Endothelial cell of umbilical vein (primary cell): ENCODE measurements around the gene PRELID3B. TPM values are rescaled to one million over a fixed set of nuclear protein-coding genes. Genes with fewer than 3 reads are reported as not detected.

Experiments used
- BruUV-seq: library from RNA; stranded (reverse); fragments of 400-500 nt; replicated peaks from 2 replicates; lab custom pipeline; 2021; lab: Mats Ljungman, UMichigan
- CTCF ChIA-PET: fragments of 300-600, 350-600 bp; sonication (Branson Sonifier 250); formaldehyde crosslinking; loops from one replicate; lab custom pipeline; 2021; ENCODE audit warnings: antibody characterized with exemption, inconsistent platforms; lab: Charles Lee
- POLR2A ChIA-PET: fragments of 300-600, 350-600 bp; sonication (Branson Sonifier 250); formaldehyde crosslinking; loops from one replicate; lab custom pipeline; 2021; ENCODE audit warnings: antibody characterized with exemption, inconsistent platforms; lab: Charles Lee
- DNase-seq: peaks from one replicate; pipeline ENCODE4 v3.0.0-alpha.2; 2011; ENCODE audit warnings: low read depth, low spot score
- FAIRE-seq: peaks from 2 replicates; lab custom pipeline; 2011; peaks lifted over from hg19 to GRCh38; lab: Jason Lieb, UNC
- H2AFZ ChIP-seq: 2 replicates; pipeline ENCODE4 v1.6.0; 2012; ENCODE audit warnings: low read depth, low read length, control low read depth, inconsistent platforms
- H3K27ac ChIP-seq: 2 replicates; pipeline ENCODE4 v1.5.1; 2011; ENCODE audit warnings: low read depth, mild to moderate bottlenecking, control low read depth, low read length, moderate library complexity; ENCODE audit not compliant: insufficient read depth
- H3K27me3 ChIP-seq, 2 experiments: 2 replicates each; pipeline versions ENCODE4 v1.6.0 to v1.6.1; 2011; ENCODE audit warnings: low read length in 2 of 2, mixed read lengths in 1 of 2; ENCODE audit not compliant: control insufficient read depth in 2 of 2, insufficient read depth in 2 of 2
- H3K36me3 ChIP-seq, 2 experiments: 2 replicates in 1 of 2; 3 replicates in 1 of 2; pipeline ENCODE4 v1.5.1; 2011; ENCODE audit warnings: low read length in 2 of 2, mild to moderate bottlenecking in 1 of 2, moderate library complexity in 1 of 2; ENCODE audit not compliant: control insufficient read depth in 2 of 2, insufficient read depth in 2 of 2; ENCODE audit errors: extremely low read depth in 1 of 2
- H3K4me1 ChIP-seq: 3 replicates; pipeline ENCODE4 v1.5.1; 2011; ENCODE audit warnings: mild to moderate bottlenecking, low read length; ENCODE audit not compliant: control insufficient read depth, insufficient read depth; ENCODE audit errors: extremely low read depth
- H3K4me2 ChIP-seq: 2 replicates; pipeline ENCODE4 v1.6.1; 2011; ENCODE audit warnings: low read length, control low read depth, mixed read lengths; ENCODE audit not compliant: insufficient read depth
- H3K4me3 ChIP-seq, 3 experiments: fragments of 200-600 bp in 1 of 3; sonication (generic), shearing (Covaris generic) in 1 of 3; replicated peaks in 1 of 3; 2 replicates each; pipeline ENCODE4 v1.5.1; 2011 to 2016; ENCODE audit warnings: control low read depth in 3 of 3, low read length in 3 of 3, mild to moderate bottlenecking in 2 of 3, inconsistent platforms in 1 of 3, low read depth in 1 of 3, moderate library complexity in 1 of 3; ENCODE audit not compliant: insufficient read depth in 1 of 3
- H3K79me2 ChIP-seq: 2 replicates; pipeline ENCODE4 v1.6.0; 2012; ENCODE audit warnings: low read length, inconsistent platforms; ENCODE audit not compliant: control insufficient read depth, insufficient read depth
- H3K9ac ChIP-seq: replicated peaks from 2 replicates; pipeline ENCODE3; 2011; ENCODE audit warnings: low read length, control low read depth; ENCODE audit not compliant: insufficient read depth; ENCODE audit errors: extremely low read depth
- H3K9me1 ChIP-seq: replicated peaks from 3 replicates; pipeline ENCODE4 v1.6.0; 2011; ENCODE audit warnings: mild to moderate bottlenecking, low read length; ENCODE audit not compliant: control insufficient read depth, insufficient read depth; ENCODE audit errors: extremely low read depth
- H3K9me3 ChIP-seq: replicated peaks from 2 replicates; pipeline ENCODE4 v1.5.1; 2012; ENCODE audit warnings: low read length, inconsistent platforms; ENCODE audit not compliant: control insufficient read depth, insufficient read depth
- H4K20me1 ChIP-seq: replicated peaks from 2 replicates; pipeline ENCODE3; 2011; ENCODE audit warnings: mild to moderate bottlenecking, low read length; ENCODE audit not compliant: control insufficient read depth, insufficient read depth; ENCODE audit errors: extremely low read depth
- CTCF ChIP-seq, 2 donors: IDR thresholded peaks; 1 replicate in 1 of 2; 2 replicates in 1 of 2; pipeline ENCODE4 v1.5.1; 2011; ENCODE audit warnings: low read length in 2 of 2, mild to moderate bottlenecking in 2 of 2, moderate library complexity in 2 of 2, control low read depth in 1 of 2, inconsistent platforms in 1 of 2, low read depth in 1 of 2; ENCODE audit not compliant: insufficient read depth in 1 of 2; ENCODE audit errors: extremely low read depth in 1 of 2
- EZH2 ChIP-seq: IDR thresholded peaks from 2 replicates; pipeline ENCODE4 v1.6.1; 2012; ENCODE audit warnings: borderline replicate concordance, low read depth, mild to moderate bottlenecking, moderate library complexity, low read length, inconsistent platforms; ENCODE audit not compliant: severe bottlenecking
- FOS ChIP-seq: IDR thresholded peaks from 2 replicates; pipeline ENCODE4 v1.6.1; 2011; ENCODE audit warnings: mild to moderate bottlenecking, low read length, moderate library complexity, borderline replicate concordance; ENCODE audit not compliant: insufficient read depth
- GATA2 ChIP-seq: IDR thresholded peaks from 2 replicates; pipeline ENCODE4 v1.7.0; 2011; ENCODE audit warnings: low read depth, mild to moderate bottlenecking, moderate library complexity, mixed read lengths, low read length; ENCODE audit not compliant: insufficient read length, insufficient read depth
- JUN ChIP-seq: IDR thresholded peaks from 2 replicates; pipeline ENCODE4 v1.6.1; 2011; ENCODE audit warnings: borderline replicate concordance, low read depth; ENCODE audit not compliant: insufficient read length, insufficient read depth
- MAX ChIP-seq: IDR thresholded peaks from 2 replicates; pipeline ENCODE4 v1.6.1; 2011; ENCODE audit not compliant: insufficient read depth, insufficient read length
- MYC ChIP-seq: IDR thresholded peaks from one replicate; pipeline ENCODE4 v1.6.1; 2011; ENCODE audit warnings: mild to moderate bottlenecking, low read depth, low read length
- POLR2A ChIP-seq: IDR thresholded peaks from 2 replicates; pipeline ENCODE4 v1.6.1; 2012; ENCODE audit warnings: low read depth, mild to moderate bottlenecking, control low read depth, low read length
- POLR2AphosphoS5 ChIP-seq: IDR thresholded peaks from 2 replicates; pipeline ENCODE4 v1.6.1; 2012; ENCODE audit warnings: low read depth, mild to moderate bottlenecking, control low read depth, low read length, moderate library complexity; ENCODE audit not compliant: insufficient read depth
- dilution Hi-C: fragments of 300-500 bp; cut with MboI; formaldehyde crosslinking; loops from one replicate; pipeline ENCODE4 v1.15.0; 2019; ENCODE audit warnings: low sequenced_read_pairs; ENCODE audit not compliant: extremely low pct_ligation_motif_present
- intact Hi-C: fragments of 100-400 bp; cut with micrococcal nuclease; formaldehyde crosslinking; loops from one replicate; pipeline ENCODE4 v1.10.0; 2022
- polyA plus RNA-seq, 4 experiments: library from polyadenylated mRNA; depleted of rRNA in 3 of 4; stranded (reverse) in 3 of 4; unstranded in 1 of 4; fragments of >200 nt; gene quantifications; 2 replicates each; pipeline versions ENCODE4 v1.2.1 to v1.2.3, GENCODE V29; 2011 to 2012; ENCODE audit warnings: missing spikeins in 1 of 4
- total RNA-seq: library from RNA; stranded (reverse); gene quantifications from 2 replicates; pipeline ENCODE4 v1.2.3, GENCODE V29; 2021

PRELID3B gene
- total and polyA plus RNA-seq, 2 donors (not counting 3 experiments of a cell fraction or from before 2014, with no cell fraction given) = 14.9 to 57.2 TPM

- no peak for FAIRE-seq
- Histone ChIP-seq H3K4me3 (no peak overlapping the region), H3K4me2 (no peak overlapping the region), H3K9me3 (no peaks in the 10 kb centered on the region), H3K27ac (no peak overlapping the region), H3K4me1 (peaks cover 20% of the 10 kb centered on the region), H3K79me2 (peaks cover 44% of the 10 kb centered on the region), H3K9me1 (no peaks in the 10 kb centered on the region), H3K9ac (no peak overlapping the region), H3K36me3 (peaks cover 17 to 28% of the 10 kb centered on the region in 2 experiments), H3K27me3 (no peaks in the 10 kb centered on the region), H4K20me1 (no peaks in the 10 kb centered on the region), H2AFZ (no peak overlapping the region)
- DNase-seq = no peak
- POLR2A ChIA-PET = no interaction called here
- intact Hi-C loops = no loop called here
- no TSS peak for BruUV-seq
- CTCF ChIA-PET = no interaction called here
- dilution Hi-C loops = no loop called here
- no peak for TF ChIP-seq MAX
- no peak for TF ChIP-seq POLR2A
- no peak for TF ChIP-seq EZH2
- no peak for TF ChIP-seq FOS
- TF ChIP-seq POLR2AphosphoS5 = no peak
- no peak for TF ChIP-seq GATA2
- no peak for TF ChIP-seq JUN
- TF ChIP-seq CTCF (IDR thresholded peaks at IDR 0.05; ENCODE audit: extremely low read depth in 1 of 2, insufficient read depth in 1 of 2, low read depth in 1 of 2, low read length in 2 of 2) = no peak
- TF ChIP-seq MYC = no peak
Observed at GRCh38 chr20:59035381-59035780, 7.2 kb downstream of the PRELID3B start.
